Fibroblast of pulmonary artery (primary cell): ENCODE data around the gene PDGFD.

Experiments
- DNase-seq: peaks from one replicate; pipeline ENCODE4 v3.0.0-alpha.2; 2010; ENCODE audit warnings: low read depth
- H3K4me3 ChIP-seq: replicated peaks from 2 replicates; pipeline ENCODE4 v1.5.1; 2011; ENCODE audit warnings: low read depth, mild to moderate bottlenecking, control low read depth, low read length, moderate library complexity
- TF ChIP-seq, protein P1 (sequence below): IDR thresholded peaks from 2 replicates; pipeline ENCODE4 v1.5.1; 2011; ENCODE audit warnings: mild to moderate bottlenecking, control low read depth, low read length, inconsistent platforms; ENCODE audit errors: missing control alignments

The PDGFD gene

DNA sequence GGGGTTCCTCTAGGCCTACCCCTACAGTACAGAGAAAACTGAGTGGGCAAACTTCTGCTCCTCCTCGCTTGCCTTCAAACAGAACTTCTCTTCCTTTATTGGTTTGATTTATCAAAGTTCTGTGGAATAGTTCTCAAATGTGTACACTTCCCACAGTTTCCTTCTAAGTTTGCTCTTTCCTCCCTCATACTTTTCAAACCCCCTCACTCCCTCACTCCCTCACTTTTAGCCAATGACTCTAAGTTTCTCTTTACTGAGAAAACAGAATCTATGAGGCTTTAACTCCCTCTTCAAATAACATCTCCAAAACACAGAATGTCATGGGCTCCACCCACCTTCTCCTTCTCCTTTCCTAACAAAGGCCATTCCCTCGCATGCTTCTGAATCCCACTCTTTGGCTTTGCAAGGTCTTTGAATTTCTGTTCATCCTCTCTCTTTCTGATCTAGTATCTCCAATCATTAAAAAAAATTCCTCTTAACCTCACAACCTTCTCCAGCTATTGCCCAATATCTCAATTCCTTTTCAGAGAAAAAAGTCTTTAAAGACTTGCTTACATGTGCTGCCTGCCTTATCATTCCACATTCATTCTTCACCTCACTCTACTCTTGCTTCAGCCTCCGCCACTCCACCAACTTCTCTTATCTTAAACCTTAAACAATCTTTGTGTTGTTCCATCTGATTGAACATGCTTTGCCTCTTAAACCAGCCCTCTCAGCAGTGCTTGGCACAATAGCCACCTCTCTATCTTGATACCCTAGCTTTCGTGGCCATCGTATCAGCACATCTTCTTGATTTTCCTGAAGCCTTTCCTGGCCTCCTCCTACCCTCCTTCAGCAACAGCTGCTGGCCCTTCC, 70.3 kb downstream of the PDGFD start:
- no peak overlapping the region for H3K4me3 ChIP-seq
- TF ChIP-seq, protein P1, sequence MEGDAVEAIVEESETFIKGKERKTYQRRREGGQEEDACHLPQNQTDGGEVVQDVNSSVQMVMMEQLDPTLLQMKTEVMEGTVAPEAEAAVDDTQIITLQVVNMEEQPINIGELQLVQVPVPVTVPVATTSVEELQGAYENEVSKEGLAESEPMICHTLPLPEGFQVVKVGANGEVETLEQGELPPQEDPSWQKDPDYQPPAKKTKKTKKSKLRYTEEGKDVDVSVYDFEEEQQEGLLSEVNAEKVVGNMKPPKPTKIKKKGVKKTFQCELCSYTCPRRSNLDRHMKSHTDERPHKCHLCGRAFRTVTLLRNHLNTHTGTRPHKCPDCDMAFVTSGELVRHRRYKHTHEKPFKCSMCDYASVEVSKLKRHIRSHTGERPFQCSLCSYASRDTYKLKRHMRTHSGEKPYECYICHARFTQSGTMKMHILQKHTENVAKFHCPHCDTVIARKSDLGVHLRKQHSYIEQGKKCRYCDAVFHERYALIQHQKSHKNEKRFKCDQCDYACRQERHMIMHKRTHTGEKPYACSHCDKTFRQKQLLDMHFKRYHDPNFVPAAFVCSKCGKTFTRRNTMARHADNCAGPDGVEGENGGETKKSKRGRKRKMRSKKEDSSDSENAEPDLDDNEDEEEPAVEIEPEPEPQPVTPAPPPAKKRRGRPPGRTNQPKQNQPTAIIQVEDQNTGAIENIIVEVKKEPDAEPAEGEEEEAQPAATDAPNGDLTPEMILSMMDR = no peak
- DNase-seq = no peak

DNA sequence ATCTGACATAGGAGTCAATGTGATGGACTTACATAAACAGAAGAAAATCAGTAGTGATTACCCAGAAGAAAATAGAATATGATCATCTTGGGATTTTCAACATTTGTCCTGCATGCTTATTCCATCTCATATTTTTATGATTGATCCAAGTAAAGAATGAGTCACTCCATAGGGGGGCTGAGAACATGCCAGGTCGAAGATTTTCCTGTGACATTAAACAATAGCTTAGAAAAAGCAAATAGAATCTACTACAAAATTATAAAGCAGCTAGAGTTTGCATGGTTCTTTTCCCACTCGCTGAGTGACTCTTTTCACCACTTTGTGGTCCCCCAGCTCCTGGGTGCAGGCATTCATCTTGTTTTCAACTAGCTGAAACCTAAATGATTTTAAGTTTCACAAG, 71.2 kb downstream of the PDGFD start:
- TF ChIP-seq, protein P1 = no peak
- H3K4me3 ChIP-seq = no peak overlapping the region
- no peak for DNase-seq

DNA sequence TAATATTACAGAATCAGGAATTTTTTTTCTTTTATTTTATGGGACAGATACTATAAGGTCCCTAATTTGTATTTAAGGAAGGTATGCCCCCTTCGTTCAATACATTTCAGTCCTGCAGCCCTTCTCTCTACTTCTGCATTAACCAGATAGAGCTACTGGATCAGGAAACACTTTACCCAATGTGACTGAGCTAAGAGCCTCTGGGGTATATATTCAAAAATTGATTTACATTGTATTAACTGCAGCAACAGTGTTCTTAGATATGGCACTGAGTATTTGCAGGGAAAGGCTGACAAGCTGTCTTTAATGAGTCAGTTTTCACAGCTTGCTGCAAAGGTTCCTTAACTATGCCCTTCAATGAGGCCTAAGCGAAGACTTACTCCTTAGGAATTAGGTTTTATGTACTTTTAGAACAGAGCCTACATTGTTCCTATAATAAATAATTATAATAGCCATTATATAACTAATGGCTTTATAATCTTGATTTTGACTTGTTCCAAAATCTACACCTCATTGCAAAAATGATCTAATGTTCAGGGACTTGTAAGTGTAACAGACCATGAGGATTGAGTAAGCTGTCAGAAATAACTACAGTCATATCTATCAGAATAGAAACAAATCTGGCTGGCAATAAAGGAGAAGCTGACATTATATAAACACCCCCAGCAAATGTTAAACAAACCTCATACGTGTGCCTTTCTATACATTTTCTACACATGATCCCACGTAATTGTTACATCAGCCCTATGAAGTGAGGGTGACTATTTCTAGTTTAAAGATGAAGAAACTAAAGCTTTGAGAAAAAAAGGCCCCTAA, 72.5 kb downstream of the PDGFD start:
- TF ChIP-seq, protein P1 = no peak
- no peak for DNase-seq
- no peak overlapping the region for H3K4me3 ChIP-seq

DNA sequence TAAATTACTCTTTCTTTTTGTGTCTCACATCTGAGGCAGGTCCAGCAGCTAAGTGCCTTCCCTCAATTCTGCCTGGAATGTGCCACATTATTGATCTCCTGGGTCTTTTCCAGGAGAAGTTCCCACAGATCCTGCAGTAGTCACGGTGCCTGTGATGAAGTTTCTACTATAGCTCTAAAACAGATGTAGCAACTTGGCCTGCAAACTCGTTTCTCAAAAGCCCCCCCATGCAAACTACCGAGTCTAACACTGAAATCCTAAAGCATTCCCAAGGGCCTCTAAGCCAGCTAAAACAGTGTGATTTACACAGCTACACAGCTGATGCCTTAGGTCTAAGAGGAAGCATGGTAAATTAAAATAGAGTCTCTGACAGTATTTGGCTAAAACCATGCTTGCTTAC, 73.2 kb downstream of the PDGFD start:
- no peak for DNase-seq
- H3K4me3 ChIP-seq = no peak overlapping the region
- TF ChIP-seq, protein P1 = no peak

DNA sequence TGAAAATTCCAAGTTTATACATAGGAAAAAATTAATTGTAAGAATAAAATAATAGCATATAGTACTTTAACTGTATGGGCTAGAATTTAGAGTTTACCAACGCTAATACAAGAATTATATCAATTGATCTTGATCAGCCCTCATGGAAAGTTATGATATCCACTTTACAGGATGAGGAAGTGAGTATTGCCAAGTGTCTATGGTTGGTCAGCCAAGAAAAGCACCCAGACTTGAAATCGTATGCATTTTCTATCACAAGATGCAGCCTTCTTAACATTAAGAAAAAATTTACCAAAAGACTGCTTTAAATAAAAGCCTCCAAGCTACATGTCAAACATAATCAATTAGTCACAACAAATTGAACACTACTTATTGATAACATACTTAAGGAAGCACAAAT, 74.5 kb downstream of the PDGFD start:
- no peak for DNase-seq
- TF ChIP-seq, protein P1 = no peak
- H3K4me3 ChIP-seq = no peak overlapping the region

DNA sequence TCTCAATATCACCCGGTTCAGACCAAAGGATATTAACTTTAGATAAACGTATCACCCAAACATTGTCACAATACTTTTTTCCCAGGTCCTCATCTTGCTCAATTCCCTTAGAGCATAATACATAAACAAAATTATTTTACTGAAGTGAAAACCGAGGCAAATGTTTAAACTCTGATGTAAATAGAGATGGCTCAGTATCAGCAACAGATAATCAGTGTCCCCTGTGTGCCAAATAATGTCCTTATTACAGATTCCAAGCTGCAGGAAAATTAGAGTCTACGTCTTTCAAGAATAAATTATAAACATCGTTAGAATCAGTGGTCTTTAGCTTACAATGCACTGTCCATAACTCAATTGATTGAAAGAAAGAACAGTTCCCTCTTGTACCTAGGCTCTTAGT, 77.3 kb downstream of the PDGFD start:
- TF ChIP-seq, protein P1 = no peak
- no peak for DNase-seq
- no peak overlapping the region for H3K4me3 ChIP-seq

DNA sequence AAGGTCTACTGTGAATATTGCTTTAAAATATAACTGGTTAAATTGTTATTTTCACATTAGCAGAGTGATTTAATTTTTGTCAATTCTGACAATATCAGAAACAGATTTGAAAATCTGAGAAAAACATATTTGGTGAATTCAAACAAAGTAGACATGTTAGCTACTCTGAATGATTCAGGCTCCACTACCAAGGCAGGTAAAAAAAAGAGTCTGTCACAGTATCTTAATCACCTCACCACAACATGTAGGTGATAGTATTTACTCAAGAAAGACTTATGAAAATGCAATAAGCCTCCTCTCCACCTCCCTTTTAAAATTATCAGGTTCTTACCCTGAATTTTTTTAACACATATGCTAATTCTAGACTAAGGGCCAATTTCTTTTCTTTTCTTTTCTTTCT, 85.0 kb downstream of the PDGFD start:
- no peak for DNase-seq

More for the DNA sequence above, 85.0 kb downstream of the PDGFD start:
- TF ChIP-seq, protein P1 = no peak
- H3K4me3 ChIP-seq = no peak overlapping the region
